Measurements from ENCODE around the gene SH3D19.

GRCh38 chr4:151226004-151226932, 99.1 kb downstream of the SH3D19 start:
- TF ChIP-seq CTCF (IDR thresholded peaks at IDR 0.05; ENCODE audit: poor library complexity) (no peak), EZH2phosphoT487 (IDR thresholded peaks at IDR 0.05; ENCODE audit: low read depth, severe bottlenecking, unreplicated experiment) (no peak)

Data from hepatocyte (in vitro differentiated cells).